ENCODE measurements around the gene TMEM17.
"Not testable (repeated sequence)": the region's sequence is repeated elsewhere in the genome, so short reads cannot be mapped to it uniquely, and the experiment has no call there.

Gene TMEM17

GRCh38 chr2:62524293-62524941, 18.4 kb upstream of the TMEM17 start:
- DNase-seq, result no peak
- no peak overlapping the region for H3K27ac ChIP-seq
- no peak overlapping the region for H3K4me3 ChIP-seq
- H3K4me1 ChIP-seq, result no peaks in the 10 kb centered on the region
- intact Hi-C loops (cut with DNase I; ENCODE audit: low total_unique reads), result no loop called here
- TF ChIP-seq, protein P1, sequence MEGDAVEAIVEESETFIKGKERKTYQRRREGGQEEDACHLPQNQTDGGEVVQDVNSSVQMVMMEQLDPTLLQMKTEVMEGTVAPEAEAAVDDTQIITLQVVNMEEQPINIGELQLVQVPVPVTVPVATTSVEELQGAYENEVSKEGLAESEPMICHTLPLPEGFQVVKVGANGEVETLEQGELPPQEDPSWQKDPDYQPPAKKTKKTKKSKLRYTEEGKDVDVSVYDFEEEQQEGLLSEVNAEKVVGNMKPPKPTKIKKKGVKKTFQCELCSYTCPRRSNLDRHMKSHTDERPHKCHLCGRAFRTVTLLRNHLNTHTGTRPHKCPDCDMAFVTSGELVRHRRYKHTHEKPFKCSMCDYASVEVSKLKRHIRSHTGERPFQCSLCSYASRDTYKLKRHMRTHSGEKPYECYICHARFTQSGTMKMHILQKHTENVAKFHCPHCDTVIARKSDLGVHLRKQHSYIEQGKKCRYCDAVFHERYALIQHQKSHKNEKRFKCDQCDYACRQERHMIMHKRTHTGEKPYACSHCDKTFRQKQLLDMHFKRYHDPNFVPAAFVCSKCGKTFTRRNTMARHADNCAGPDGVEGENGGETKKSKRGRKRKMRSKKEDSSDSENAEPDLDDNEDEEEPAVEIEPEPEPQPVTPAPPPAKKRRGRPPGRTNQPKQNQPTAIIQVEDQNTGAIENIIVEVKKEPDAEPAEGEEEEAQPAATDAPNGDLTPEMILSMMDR (IDR thresholded peaks at IDR 0.05), result no peak
- no peaks in the 10 kb centered on the region for H3K36me3 ChIP-seq
- no peaks in the 10 kb centered on the region for H3K9me3 ChIP-seq
- H3K27me3 ChIP-seq, result no peaks in the 10 kb centered on the region

- H3K27ac ChIP-seq; DNase-seq; intact Hi-C loops (cut with DNase I; ENCODE audit: low total_unique reads); H3K4me3 ChIP-seq; H3K36me3 ChIP-seq; H3K9me3 ChIP-seq; H3K4me1 ChIP-seq; H3K27me3 ChIP-seq: not testable (repeated sequence)
These were observed 15.1 kb upstream of the TMEM17 start for GRCh38 chr2:62521061-62521460.

GRCh38 chr2:62512384-62512783, 6.4 kb upstream of the TMEM17 start:
- H3K4me1 ChIP-seq, result no peaks in the 10 kb centered on the region
- TF ChIP-seq, protein P1 (IDR thresholded peaks at IDR 0.05), result no peak
- H3K36me3 ChIP-seq, result no peaks in the 10 kb centered on the region
- no peak overlapping the region for H3K4me3 ChIP-seq
- DNase-seq, result no peak
- no peak overlapping the region for H3K27ac ChIP-seq
- peaks cover 0 to 3% (median 0%) of the 10 kb centered on the region in 3 donors for H3K9me3 ChIP-seq
- intact Hi-C loops (cut with DNase I; ENCODE audit: low total_unique reads), result no loop called here
- no peaks in the 10 kb centered on the region for H3K27me3 ChIP-seq

- Histone ChIP-seq H3K27ac (no peak overlapping the region), H3K36me3 (no peaks in the 10 kb centered on the region), H3K4me3 (no peak overlapping the region), H3K9me3 (peaks cover 0 to 2% (median 0%) of the 10 kb centered on the region in 3 donors), H3K4me1 (peaks cover 0 to 2% (median 1%) of the 10 kb centered on the region in 4 donors), H3K27me3 (no peaks in the 10 kb centered on the region)
- intact Hi-C loops (cut with DNase I; ENCODE audit: low total_unique reads), result no loop called here
- DNase-seq, result no peak
- TF ChIP-seq, protein P1 (IDR thresholded peaks at IDR 0.05), result no peak
These were observed 5.6 kb upstream of the TMEM17 start for GRCh38 chr2:62511636-62512035.

GRCh38 chr2:62506421-62506750, 391 bp upstream of the TMEM17 start:
- TF ChIP-seq, protein P1 (IDR thresholded peaks at IDR 0.05), result no peak
- Histone ChIP-seq H3K27ac (peak overlapping the region; percentile 92), H3K36me3 (no peaks in the 10 kb centered on the region), H3K4me1 (peaks cover 0 to 10% (median 5%) of the 10 kb centered on the region in 4 donors), H3K27me3 (no peaks in the 10 kb centered on the region), H3K9me3 (no peaks in the 10 kb centered on the region), H3K4me3 (peak overlapping the region; percentile 70 to 79)
- intact Hi-C loops (cut with DNase I; ENCODE audit: low total_unique reads), result loop anchor here (5.0 kb wide), 2 partner anchors 201 to 619 kb away; partner anchors contain the start of genes CCT4 and EHBP1
- DNase-seq, result no peak

- Histone ChIP-seq H3K4me1 (peaks cover 0 to 10% (median 5%) of the 10 kb centered on the region in 4 donors), H3K27ac (peak overlapping the region; percentile 92), H3K27me3 (no peaks in the 10 kb centered on the region), H3K36me3 (no peaks in the 10 kb centered on the region), H3K4me3 (peak overlapping the region; percentile 70 to 79), H3K9me3 (no peaks in the 10 kb centered on the region)
- intact Hi-C loops (cut with DNase I; ENCODE audit: low total_unique reads), result loop anchor here (5.0 kb wide), 2 partner anchors 202 to 618 kb away; partner anchors contain the start of genes CCT4 and EHBP1
- TF ChIP-seq, protein P1 (IDR thresholded peaks at IDR 0.05), result no peak
- no peak for DNase-seq
These were observed 766 bp downstream of the TMEM17 start for GRCh38 chr2:62505109-62505749.

Data from tibial artery (tissue), 4 donors.